ENCODE data around the gene EPAS1. TPM values are rescaled to one million over a fixed set of nuclear protein-coding genes. Genes with fewer than 3 reads are reported as not detected.
A peak's percentile ranks its signal among the peaks of the same experiment; 100 is the strongest.

Gene EPAS1
- total and polyA plus RNA-seq, 2 of the 13 experiments (the other 11 are each of a cell fraction or from before 2014, with no cell fraction given), result 47.1 to 182 TPM

DNA sequence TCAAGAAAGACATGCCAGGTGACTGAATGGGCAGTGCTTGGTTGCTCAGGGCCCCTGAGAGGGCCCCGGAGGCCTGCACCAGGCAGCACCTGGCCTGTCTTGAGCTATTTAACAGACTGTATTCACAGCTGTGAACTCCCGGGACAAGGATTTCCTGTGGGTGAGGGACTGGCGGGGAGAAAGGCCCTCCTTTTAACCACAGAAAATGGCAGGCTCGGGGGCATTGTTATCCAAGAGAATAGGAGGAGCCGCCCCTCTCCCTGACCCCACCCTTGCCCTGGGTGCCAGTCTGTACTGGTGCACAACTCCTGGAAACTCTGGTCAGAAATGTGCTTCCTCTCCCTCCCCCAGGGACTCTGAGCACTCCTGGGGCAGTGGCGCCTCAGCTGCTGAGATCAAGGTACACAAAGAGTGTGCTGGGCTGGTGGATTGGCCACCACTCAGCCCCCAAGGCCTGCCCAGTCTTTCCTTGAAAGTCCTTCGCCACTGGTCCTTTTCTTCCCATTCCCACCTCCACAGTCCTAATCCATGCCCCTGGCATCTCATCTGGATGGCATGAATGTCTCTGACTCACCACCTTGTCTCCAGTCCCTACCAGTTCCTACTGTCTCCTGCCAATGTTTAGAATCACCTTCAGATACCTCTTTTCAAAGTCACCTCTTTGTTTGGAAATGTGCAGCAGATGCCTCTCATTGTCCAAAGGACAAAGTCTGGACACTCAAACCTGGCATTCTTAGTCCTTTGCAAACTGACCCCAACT, 19.6 kb upstream of the EPAS1 start (continued):
- TF ChIP-seq, protein P1, sequence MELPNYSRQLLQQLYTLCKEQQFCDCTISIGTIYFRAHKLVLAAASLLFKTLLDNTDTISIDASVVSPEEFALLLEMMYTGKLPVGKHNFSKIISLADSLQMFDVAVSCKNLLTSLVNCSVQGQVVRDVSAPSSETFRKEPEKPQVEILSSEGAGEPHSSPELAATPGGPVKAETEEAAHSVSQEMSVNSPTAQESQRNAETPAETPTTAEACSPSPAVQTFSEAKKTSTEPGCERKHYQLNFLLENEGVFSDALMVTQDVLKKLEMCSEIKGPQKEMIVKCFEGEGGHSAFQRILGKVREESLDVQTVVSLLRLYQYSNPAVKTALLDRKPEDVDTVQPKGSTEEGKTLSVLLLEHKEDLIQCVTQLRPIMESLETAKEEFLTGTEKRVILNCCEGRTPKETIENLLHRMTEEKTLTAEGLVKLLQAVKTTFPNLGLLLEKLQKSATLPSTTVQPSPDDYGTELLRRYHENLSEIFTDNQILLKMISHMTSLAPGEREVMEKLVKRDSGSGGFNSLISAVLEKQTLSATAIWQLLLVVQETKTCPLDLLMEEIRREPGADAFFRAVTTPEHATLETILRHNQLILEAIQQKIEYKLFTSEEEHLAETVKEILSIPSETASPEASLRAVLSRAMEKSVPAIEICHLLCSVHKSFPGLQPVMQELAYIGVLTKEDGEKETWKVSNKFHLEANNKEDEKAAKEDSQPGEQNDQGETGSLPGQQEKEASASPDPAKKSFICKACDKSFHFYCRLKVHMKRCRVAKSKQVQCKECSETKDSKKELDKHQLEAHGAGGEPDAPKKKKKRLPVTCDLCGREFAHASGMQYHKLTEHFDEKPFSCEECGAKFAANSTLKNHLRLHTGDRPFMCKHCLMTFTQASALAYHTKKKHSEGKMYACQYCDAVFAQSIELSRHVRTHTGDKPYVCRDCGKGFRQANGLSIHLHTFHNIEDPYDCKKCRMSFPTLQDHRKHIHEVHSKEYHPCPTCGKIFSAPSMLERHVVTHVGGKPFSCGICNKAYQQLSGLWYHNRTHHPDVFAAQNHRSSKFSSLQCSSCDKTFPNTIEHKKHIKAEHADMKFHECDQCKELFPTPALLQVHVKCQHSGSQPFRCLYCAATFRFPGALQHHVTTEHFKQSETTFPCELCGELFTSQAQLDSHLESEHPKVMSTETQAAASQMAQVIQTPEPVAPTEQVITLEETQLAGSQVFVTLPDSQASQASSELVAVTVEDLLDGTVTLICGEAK (IDR thresholded peaks at IDR 0.05), result no peak
- TF ChIP-seq, protein P1 (CRISPR knock-in tag; IDR thresholded peaks at IDR 0.05), result no peak
- TF ChIP-seq FIP1L1 (IDR thresholded peaks at IDR 0.05; ENCODE audit: borderline replicate concordance, insufficient read depth, low read depth, low read length), result no peak
- TF ChIP-seq GATAD1 (CRISPR knock-in tag; IDR thresholded peaks at IDR 0.05), result no peak
- no peak for TF ChIP-seq ATF7-NPFF (CRISPR knock-in tag; IDR thresholded peaks at IDR 0.05; ENCODE audit: low read depth)
- no peak for TF ChIP-seq TOPORS (CRISPR knock-in tag; IDR thresholded peaks at IDR 0.05)
- TF ChIP-seq HDAC2 (CRISPR knock-in tag; IDR thresholded peaks at IDR 0.05), result peak; percentile 19; the same call in 1 of the 2 replicates
- TF ChIP-seq, protein P2, sequence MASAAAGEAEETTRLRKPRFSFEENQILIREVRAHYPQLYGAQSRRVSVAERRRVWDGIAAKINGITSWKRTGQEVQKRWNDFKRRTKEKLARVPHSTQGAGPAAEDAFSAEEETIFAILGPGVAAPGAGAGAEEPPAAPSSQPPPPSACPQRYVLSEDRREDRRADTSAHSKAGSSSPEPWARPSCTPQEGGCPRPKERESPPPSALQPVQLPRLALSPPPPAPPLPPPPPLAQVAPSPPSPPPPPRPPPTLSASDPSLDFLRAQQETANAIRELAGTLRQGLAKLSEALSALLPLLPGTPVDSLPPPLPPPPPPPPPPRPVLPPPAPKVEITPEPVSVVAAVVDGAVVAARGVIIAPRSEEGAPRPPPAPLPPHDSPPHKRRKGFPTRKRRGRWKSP (CRISPR knock-in tag; IDR thresholded peaks at IDR 0.05), result no peak
- TF ChIP-seq, protein P3, sequence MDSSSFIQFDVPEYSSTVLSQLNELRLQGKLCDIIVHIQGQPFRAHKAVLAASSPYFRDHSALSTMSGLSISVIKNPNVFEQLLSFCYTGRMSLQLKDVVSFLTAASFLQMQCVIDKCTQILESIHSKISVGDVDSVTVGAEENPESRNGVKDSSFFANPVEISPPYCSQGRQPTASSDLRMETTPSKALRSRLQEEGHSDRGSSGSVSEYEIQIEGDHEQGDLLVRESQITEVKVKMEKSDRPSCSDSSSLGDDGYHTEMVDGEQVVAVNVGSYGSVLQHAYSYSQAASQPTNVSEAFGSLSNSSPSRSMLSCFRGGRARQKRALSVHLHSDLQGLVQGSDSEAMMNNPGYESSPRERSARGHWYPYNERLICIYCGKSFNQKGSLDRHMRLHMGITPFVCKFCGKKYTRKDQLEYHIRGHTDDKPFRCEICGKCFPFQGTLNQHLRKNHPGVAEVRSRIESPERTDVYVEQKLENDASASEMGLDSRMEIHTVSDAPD (CRISPR knock-in tag; IDR thresholded peaks at IDR 0.05), result no peak; the same call in 1 of the 2 replicates
- TF ChIP-seq ZNF841 (CRISPR knock-in tag; IDR thresholded peaks at IDR 0.05; ENCODE audit: borderline replicate concordance), result no peak
- no peak for TF ChIP-seq NR3C1 (CRISPR knock-in tag; IDR thresholded peaks at IDR 0.05)
- TF ChIP-seq EHMT2 (IDR thresholded peaks at IDR 0.05; ENCODE audit: borderline replicate concordance, low read depth, low read length), result no peak
- no peak for TF ChIP-seq RBM22 (optimal IDR thresholded peaks at IDR 0.05; ENCODE audit: low read length)
- TF ChIP-seq ZNF180 (CRISPR knock-in tag; IDR thresholded peaks at IDR 0.05; ENCODE audit: borderline replicate concordance, low read depth), result no peak
- TF ChIP-seq FOXK1 (CRISPR knock-in tag; IDR thresholded peaks at IDR 0.05; ENCODE audit: borderline replicate concordance, low read depth), result no peak
- no peak for TF ChIP-seq MAZ (IDR thresholded peaks at IDR 0.05; ENCODE audit: borderline replicate concordance, low read depth, low read length)
- no peak for TF ChIP-seq MAZ (CRISPR knock-in tag; IDR thresholded peaks at IDR 0.05; ENCODE audit: low read depth)
